Neuronal stem cell (in vitro differentiated cells): ENCODE measurements around the gene DNPH1.
A peak's percentile ranks its signal among the peaks of the same experiment; 100 is the strongest.

Source experiments
- DNase-seq: peaks from one replicate; pipeline ENCODE4 v3.0.0-alpha.2; 2013; ENCODE audit warnings: low spot score
- H2AFZ ChIP-seq: one replicate; pipeline ENCODE4 v1.6.1; 2013; ENCODE audit warnings: mild to moderate bottlenecking, low read length, inconsistent platforms
- H2AK5ac ChIP-seq: 2 replicates; pipeline ENCODE4 v1.6.1; 2013; ENCODE audit warnings: low read depth, mild to moderate bottlenecking, inconsistent platforms, low read length, moderate library complexity, mixed read lengths
- H2BK120ac ChIP-seq: 2 replicates; pipeline ENCODE4 v1.6.1; 2013; ENCODE audit warnings: low read depth, mild to moderate bottlenecking, inconsistent platforms, low read length, moderate library complexity, mixed read lengths
- H2BK12ac ChIP-seq: one replicate; pipeline ENCODE4 v1.6.1; 2013; ENCODE audit warnings: low read length, inconsistent platforms
- H2BK15ac ChIP-seq: 2 replicates; pipeline ENCODE4 v1.6.1; 2013; ENCODE audit warnings: mild to moderate bottlenecking, low read length, inconsistent platforms, mixed read lengths
- H2BK5ac ChIP-seq: one replicate; pipeline ENCODE4 v1.6.1; 2013; ENCODE audit warnings: inconsistent platforms, mild to moderate bottlenecking, low read length, moderate library complexity
- H3K14ac ChIP-seq: one replicate; pipeline ENCODE4 v1.6.1; 2013; ENCODE audit warnings: low read length, inconsistent platforms
- H3K18ac ChIP-seq: 2 replicates; pipeline ENCODE4 v1.6.1; 2013; ENCODE audit warnings: low read length, inconsistent platforms
- H3K23ac ChIP-seq: 2 replicates; pipeline ENCODE4 v1.6.1; 2013; ENCODE audit warnings: low read depth, mild to moderate bottlenecking, mixed read lengths, low read length, inconsistent platforms; ENCODE audit not compliant: poor library complexity
- H3K27ac ChIP-seq: replicated peaks from 3 replicates; pipeline ENCODE4 v1.5.1; 2013; ENCODE audit warnings: low read length, inconsistent platforms
- H3K27me3 ChIP-seq, 3 experiments: 2 replicates each; pipeline ENCODE4 v1.6.1; 2013; ENCODE audit warnings: low read length in 3 of 3, mild to moderate bottlenecking in 2 of 3, inconsistent platforms in 1 of 3, low read depth in 1 of 3, mixed read lengths in 1 of 3, moderate library complexity in 1 of 3; ENCODE audit not compliant: control insufficient read depth in 3 of 3, insufficient read depth in 3 of 3
- H3K36me3 ChIP-seq, 2 donors: replicated peaks in 1 of 2; 2 replicates each; pipeline ENCODE4 v1.6.1; 2013; ENCODE audit warnings: low read length in 2 of 2; ENCODE audit not compliant: control insufficient read depth in 2 of 2, insufficient read depth in 2 of 2
- H3K4ac ChIP-seq: 2 replicates; pipeline ENCODE4 v1.6.1; 2013; ENCODE audit warnings: inconsistent platforms, mild to moderate bottlenecking, low read length, moderate library complexity
- H3K4me1 ChIP-seq, 2 donors: 1 replicate in 1 of 2; 2 replicates in 1 of 2; pipeline ENCODE4 v1.6.1; 2013; ENCODE audit warnings: low read length in 2 of 2, low read depth in 1 of 2; ENCODE audit not compliant: control insufficient read depth in 2 of 2, insufficient read depth in 1 of 2
- H3K4me2 ChIP-seq: one replicate; pipeline ENCODE4 v1.6.1; 2013; ENCODE audit warnings: mild to moderate bottlenecking, low read length, inconsistent platforms; ENCODE audit not compliant: insufficient read depth, poor library complexity, severe bottlenecking
- H3K4me3 ChIP-seq, 2 donors: 2 replicates each; pipeline ENCODE4 v1.5.1; 2013; ENCODE audit warnings: low read length in 2 of 2, mild to moderate bottlenecking in 2 of 2, inconsistent platforms in 1 of 2, moderate library complexity in 1 of 2
- H3K79me1 ChIP-seq: one replicate; pipeline ENCODE4 v1.6.1; 2013; ENCODE audit warnings: low read depth, mild to moderate bottlenecking, inconsistent platforms, low read length, moderate library complexity
- H3K9ac ChIP-seq: one replicate; pipeline ENCODE4 v1.6.1; 2013; ENCODE audit warnings: mild to moderate bottlenecking, low read depth, low read length, inconsistent platforms; ENCODE audit not compliant: poor library complexity
- H3K9me3 ChIP-seq, 2 donors: replicated peaks in 1 of 2; 2 replicates each; pipeline versions ENCODE3 to v1.6.1; 2013; ENCODE audit warnings: low read length in 2 of 2, mild to moderate bottlenecking in 2 of 2, inconsistent platforms in 1 of 2, low read depth in 1 of 2, mixed read lengths in 1 of 2, moderate library complexity in 1 of 2; ENCODE audit not compliant: control insufficient read depth in 2 of 2, insufficient read depth in 1 of 2
- H4K8ac ChIP-seq: one replicate; pipeline ENCODE4 v1.6.1; 2013; ENCODE audit warnings: low read depth, mild to moderate bottlenecking, inconsistent platforms, low read length, moderate library complexity
- H4K91ac ChIP-seq: one replicate; pipeline ENCODE4 v1.6.1; 2013; ENCODE audit warnings: low read length, low read depth, mild to moderate bottlenecking, inconsistent platforms; ENCODE audit not compliant: poor library complexity
- WGBS, 2 donors: extraction: QIAGEN DNeasy Blood & Tissue Kit; methylation state at CpG; one replicate each; pipeline ENCODE4 v1.1.7; 2013; ENCODE audit warnings: missing lambda C conversion rate in 2 of 2, mixed read lengths in 1 of 2; ENCODE audit not compliant: insufficient read length in 2 of 2, insufficient replicate concordance in 1 of 2; ENCODE audit errors: extremely low coverage in 2 of 2; 5-methylcytosine and 5-hydroxymethylcytosine counted together

Gene DNPH1

GRCh38 chr6:43189776-43190304 is 39.4 kb downstream of the DNPH1 start:
- DNase-seq, result no peak
- no peak overlapping the region for H3K4me3 ChIP-seq
- H2AFZ ChIP-seq, result no peak overlapping the region
- no peak overlapping the region for H3K14ac ChIP-seq
- no peak overlapping the region for H4K8ac ChIP-seq
- H3K36me3 ChIP-seq, result peaks cover 19 to 62% of the 10 kb centered on the region in 2 donors
- H3K4me2 ChIP-seq, result no peak overlapping the region
- H3K23ac ChIP-seq, result no peak overlapping the region
- peaks cover 0 to 3% of the 10 kb centered on the region in 2 donors for H3K9me3 ChIP-seq
- no peak overlapping the region for H2AK5ac ChIP-seq
- no peak overlapping the region for H2BK120ac ChIP-seq
- H3K4ac ChIP-seq, result no peak overlapping the region
- H3K9ac ChIP-seq, result no peak overlapping the region
- H3K27ac ChIP-seq, result no peak overlapping the region
- no peak overlapping the region for H4K91ac ChIP-seq
- no peak overlapping the region for H2BK15ac ChIP-seq
- no CpG with 5 or more reads among the region's 6 CpGs for WGBS, 2 donors
- H3K18ac ChIP-seq, result no peak overlapping the region
- peaks cover 4% of the 10 kb centered on the region for H3K79me1 ChIP-seq
- no peaks in the 10 kb centered on the region for H3K27me3 ChIP-seq
- no peak overlapping the region for H2BK5ac ChIP-seq
- no peaks in the 10 kb centered on the region for H3K4me1 ChIP-seq
- H2BK12ac ChIP-seq, result no peak overlapping the region

- Histone ChIP-seq H3K18ac (no peak overlapping the region), H2BK15ac (no peak overlapping the region), H3K9me3 (peaks cover 0 to 3% of the 10 kb centered on the region in 2 donors), H2AK5ac (no peak overlapping the region), H3K9ac (no peak overlapping the region), H3K36me3 (peaks cover 22 to 63% of the 10 kb centered on the region in 2 donors), H2AFZ (no peak overlapping the region), H3K14ac (peak overlapping the region; percentile 38), H3K4ac (no peak overlapping the region), H3K23ac (peak overlapping the region; percentile 80), H4K91ac (no peak overlapping the region), H3K27me3 (no peaks in the 10 kb centered on the region), H2BK12ac (no peak overlapping the region), H4K8ac (no peak overlapping the region), H2BK5ac (no peak overlapping the region), H3K4me1 (no peaks in the 10 kb centered on the region), H3K4me3 (no peak overlapping the region), H3K27ac (no peak overlapping the region), H2BK120ac (no peak overlapping the region), H3K79me1 (peaks cover 4% of the 10 kb centered on the region), H3K4me2 (no peak overlapping the region)
- no CpG with 5 or more reads among the region's 10 CpGs for WGBS, 2 donors
- no peak for DNase-seq
Observed at GRCh38 chr6:43188426-43188825, 40.9 kb downstream of the DNPH1 start.

- no peak overlapping the region for H4K8ac ChIP-seq
- no peak overlapping the region for H3K4me3 ChIP-seq
- H4K91ac ChIP-seq, result no peak overlapping the region
- H2BK120ac ChIP-seq, result no peak overlapping the region
- no peaks in the 10 kb centered on the region for H3K27me3 ChIP-seq
- H3K4ac ChIP-seq, result no peak overlapping the region
- H3K27ac ChIP-seq, result no peak overlapping the region
- no peak overlapping the region for H2BK15ac ChIP-seq
- peaks cover 20 to 57% of the 10 kb centered on the region in 2 donors for H3K36me3 ChIP-seq
- no peaks in the 10 kb centered on the region for H3K4me1 ChIP-seq
- H3K9ac ChIP-seq, result no peak overlapping the region
- H2BK12ac ChIP-seq, result no peak overlapping the region
- no peak overlapping the region for H3K18ac ChIP-seq
- no peak overlapping the region for H3K23ac ChIP-seq
- no peak overlapping the region for H3K4me2 ChIP-seq
- no peaks in the 10 kb centered on the region for H3K79me1 ChIP-seq
- no peak for DNase-seq
- H2BK5ac ChIP-seq, result no peak overlapping the region
- H2AK5ac ChIP-seq, result no peak overlapping the region
- H3K9me3 ChIP-seq, result peaks cover 0 to 3% of the 10 kb centered on the region in 2 donors
- H3K14ac ChIP-seq, result no peak overlapping the region
- WGBS, 2 donors, result no CpG with 5 or more reads among the region's 7 CpGs
- H2AFZ ChIP-seq, result no peak overlapping the region
Observed at GRCh38 chr6:43187821-43188220, 41.5 kb downstream of the DNPH1 start.

- Histone ChIP-seq H3K36me3 (peaks cover 18 to 48% of the 10 kb centered on the region in 2 donors), H3K9me3 (peaks cover 0 to 3% of the 10 kb centered on the region in 2 donors), H2AFZ (no peak overlapping the region), H3K9ac (no peak overlapping the region), H3K4me1 (peaks cover 3% of the 10 kb centered on the region in 2 donors), H3K4me3 (peak overlapping the region in 1 of 2 donors; percentile 26), H2BK12ac (no peak overlapping the region), H3K27ac (no peak overlapping the region), H3K18ac (no peak overlapping the region), H2BK5ac (no peak overlapping the region), H3K14ac (no peak overlapping the region), H2AK5ac (no peak overlapping the region), H2BK120ac (no peak overlapping the region), H4K91ac (no peak overlapping the region), H3K27me3 (no peaks in the 10 kb centered on the region), H3K4me2 (no peak overlapping the region), H3K79me1 (no peaks in the 10 kb centered on the region), H2BK15ac (no peak overlapping the region), H3K23ac (no peak overlapping the region), H3K4ac (no peak overlapping the region), H4K8ac (no peak overlapping the region)
- DNase-seq, result no peak
- WGBS, 2 donors, result no CpG with 5 or more reads among the region's 4 CpGs
Observed at GRCh38 chr6:43186706-43187105, 42.6 kb downstream of the DNPH1 start.
